Esophagus muscularis mucosa (tissue), 3 donors: ENCODE results near the gene ACTMAP.

Experiments used
- POLR2A ChIP-seq: fragments of 450-650 bp; IDR thresholded peaks from one replicate; pipeline ENCODE4 v1.6.1; 2017; ENCODE audit warnings: antibody characterized with exemption, moderate library complexity, mild to moderate bottlenecking, low read depth
- POLR2AphosphoS5 ChIP-seq, 2 donors: sonication (generic); formaldehyde crosslinking; IDR thresholded peaks; one replicate each; pipeline ENCODE4 v1.6.1; 2017; ENCODE audit warnings: antibody characterized with exemption in 2 of 2
- TF ChIP-seq, protein P1 (sequence below), 3 experiments: fragments of 200-600 bp in 2 of 3; fragments of 450-650 bp in 1 of 3; sonication (generic) in 2 of 3; IDR thresholded peaks; one replicate each; pipeline ENCODE4 v1.5.1; 2017 to 2019; ENCODE audit warnings: antibody characterized with exemption in 3 of 3, mild to moderate bottlenecking in 2 of 3, moderate library complexity in 1 of 3

DNA sequence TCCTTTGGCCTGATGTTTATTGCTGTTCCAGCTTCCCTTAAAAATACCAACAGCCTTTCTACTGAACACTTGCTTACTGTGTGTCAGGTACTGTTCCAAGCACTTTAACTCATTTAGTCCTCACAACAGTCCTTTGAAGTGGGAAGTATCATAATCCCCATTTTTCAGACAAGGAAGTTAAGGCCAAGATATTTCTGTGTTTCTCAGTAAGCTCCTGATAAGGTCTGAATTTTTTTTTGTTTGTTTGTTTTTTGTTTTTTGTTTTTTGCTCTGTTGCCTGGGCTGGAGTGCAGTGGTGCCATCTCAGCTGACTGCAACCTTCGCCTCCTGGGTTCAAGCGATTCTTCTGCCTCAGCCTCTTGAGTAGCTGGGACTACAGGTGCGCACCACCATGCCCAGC lies 8.2 kb upstream of the ACTMAP start:
- TF ChIP-seq POLR2AphosphoS5 (IDR thresholded peaks at IDR 0.05) (no peak), POLR2A (no peak)
- TF ChIP-seq, protein P1, sequence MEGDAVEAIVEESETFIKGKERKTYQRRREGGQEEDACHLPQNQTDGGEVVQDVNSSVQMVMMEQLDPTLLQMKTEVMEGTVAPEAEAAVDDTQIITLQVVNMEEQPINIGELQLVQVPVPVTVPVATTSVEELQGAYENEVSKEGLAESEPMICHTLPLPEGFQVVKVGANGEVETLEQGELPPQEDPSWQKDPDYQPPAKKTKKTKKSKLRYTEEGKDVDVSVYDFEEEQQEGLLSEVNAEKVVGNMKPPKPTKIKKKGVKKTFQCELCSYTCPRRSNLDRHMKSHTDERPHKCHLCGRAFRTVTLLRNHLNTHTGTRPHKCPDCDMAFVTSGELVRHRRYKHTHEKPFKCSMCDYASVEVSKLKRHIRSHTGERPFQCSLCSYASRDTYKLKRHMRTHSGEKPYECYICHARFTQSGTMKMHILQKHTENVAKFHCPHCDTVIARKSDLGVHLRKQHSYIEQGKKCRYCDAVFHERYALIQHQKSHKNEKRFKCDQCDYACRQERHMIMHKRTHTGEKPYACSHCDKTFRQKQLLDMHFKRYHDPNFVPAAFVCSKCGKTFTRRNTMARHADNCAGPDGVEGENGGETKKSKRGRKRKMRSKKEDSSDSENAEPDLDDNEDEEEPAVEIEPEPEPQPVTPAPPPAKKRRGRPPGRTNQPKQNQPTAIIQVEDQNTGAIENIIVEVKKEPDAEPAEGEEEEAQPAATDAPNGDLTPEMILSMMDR (IDR thresholded peaks at IDR 0.05), result no peak
